ENCODE results near the gene HS2ST1. TPM values are rescaled to one million over a fixed set of nuclear protein-coding genes. Genes with fewer than 3 reads are reported as not detected.

HS2ST1 gene
- polyA plus RNA-seq, 1 experiment: 22.4 TPM

DNA sequence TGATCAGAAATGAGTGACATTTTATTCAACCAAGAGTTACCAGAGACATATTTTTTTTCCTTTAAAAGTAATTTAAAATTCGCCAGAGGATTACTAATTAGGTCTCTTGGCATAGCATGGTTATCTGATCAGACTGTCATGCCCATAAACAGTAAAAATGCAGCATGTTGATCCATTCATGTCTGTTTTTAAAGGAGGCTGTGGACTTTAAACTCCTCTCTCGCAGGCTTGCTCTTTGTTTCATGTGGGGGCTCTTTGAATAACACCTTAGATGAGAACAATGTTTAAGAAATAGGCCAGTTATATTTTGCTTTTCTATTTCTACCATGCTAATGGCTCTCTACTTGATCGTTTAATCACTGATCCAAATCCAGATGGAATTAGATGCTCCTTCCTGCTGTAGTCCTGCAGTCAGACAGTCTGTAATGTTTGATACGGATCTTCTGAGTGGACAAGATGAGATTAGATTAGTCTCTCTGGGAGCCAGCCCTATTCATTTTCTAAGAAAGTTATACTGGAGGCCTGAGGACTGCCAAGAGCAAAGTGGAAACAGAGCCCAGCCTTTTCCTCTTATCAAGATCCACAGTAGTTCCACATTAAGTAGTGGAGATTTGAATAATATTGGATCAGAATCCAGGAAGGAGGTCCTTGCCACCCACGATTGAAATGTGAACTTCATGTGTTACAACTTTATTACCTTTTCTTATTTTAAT is 197.4 kb downstream of the HS2ST1 start:
- no peak for DNase-seq (ENCODE audit: low read depth, low spot score)
- ChIA-PET POLR2A (no interaction called here), CTCF (no interaction called here)
- no peak overlapping the region for H3K27ac ChIP-seq (ENCODE audit: low read depth, low read length)
- H3K4me3 ChIP-seq (ENCODE audit: low read depth, low read length): no peak overlapping the region
- TF ChIP-seq, protein P1, sequence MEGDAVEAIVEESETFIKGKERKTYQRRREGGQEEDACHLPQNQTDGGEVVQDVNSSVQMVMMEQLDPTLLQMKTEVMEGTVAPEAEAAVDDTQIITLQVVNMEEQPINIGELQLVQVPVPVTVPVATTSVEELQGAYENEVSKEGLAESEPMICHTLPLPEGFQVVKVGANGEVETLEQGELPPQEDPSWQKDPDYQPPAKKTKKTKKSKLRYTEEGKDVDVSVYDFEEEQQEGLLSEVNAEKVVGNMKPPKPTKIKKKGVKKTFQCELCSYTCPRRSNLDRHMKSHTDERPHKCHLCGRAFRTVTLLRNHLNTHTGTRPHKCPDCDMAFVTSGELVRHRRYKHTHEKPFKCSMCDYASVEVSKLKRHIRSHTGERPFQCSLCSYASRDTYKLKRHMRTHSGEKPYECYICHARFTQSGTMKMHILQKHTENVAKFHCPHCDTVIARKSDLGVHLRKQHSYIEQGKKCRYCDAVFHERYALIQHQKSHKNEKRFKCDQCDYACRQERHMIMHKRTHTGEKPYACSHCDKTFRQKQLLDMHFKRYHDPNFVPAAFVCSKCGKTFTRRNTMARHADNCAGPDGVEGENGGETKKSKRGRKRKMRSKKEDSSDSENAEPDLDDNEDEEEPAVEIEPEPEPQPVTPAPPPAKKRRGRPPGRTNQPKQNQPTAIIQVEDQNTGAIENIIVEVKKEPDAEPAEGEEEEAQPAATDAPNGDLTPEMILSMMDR (IDR thresholded peaks at IDR 0.05; ENCODE audit: low read depth, low read length): no peak
- no peaks in the 10 kb centered on the region for H3K9me3 ChIP-seq (ENCODE audit: control insufficient read depth, insufficient read depth, low read length)
- H3K27me3 ChIP-seq (ENCODE audit: control insufficient read depth, insufficient read depth, low read length): no peaks in the 10 kb centered on the region

DNA sequence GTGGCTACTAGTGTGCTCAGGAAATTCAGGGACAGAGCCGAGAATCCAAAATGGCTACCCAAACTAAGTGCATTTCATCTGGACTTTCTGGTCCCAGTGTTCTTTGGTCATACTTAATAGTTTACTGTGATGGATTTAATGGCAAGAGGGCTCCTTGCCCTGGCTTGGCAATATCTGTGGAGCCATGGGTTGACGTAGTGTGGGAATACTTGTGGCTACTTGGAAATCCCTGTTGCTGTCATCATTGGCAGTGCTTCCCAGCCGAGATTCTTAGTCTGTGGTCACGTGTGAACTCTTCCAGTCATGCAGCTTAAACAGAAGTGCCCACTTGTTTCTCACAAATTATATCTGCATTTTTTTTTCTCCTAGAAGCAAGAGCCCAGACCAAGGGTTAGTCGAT is 198.9 kb downstream of the HS2ST1 start:
- POLR2A ChIA-PET: no interaction called here
- CTCF ChIA-PET: no interaction called here
- DNase-seq (ENCODE audit: low read depth, low spot score): peak; percentile 51
- Histone ChIP-seq H3K27me3 (ENCODE audit: control insufficient read depth, insufficient read depth, low read length) (no peaks in the 10 kb centered on the region), H3K27ac (ENCODE audit: low read depth, low read length) (no peak overlapping the region), H3K4me3 (ENCODE audit: low read depth, low read length) (no peak overlapping the region), H3K9me3 (ENCODE audit: control insufficient read depth, insufficient read depth, low read length) (no peaks in the 10 kb centered on the region)
- TF ChIP-seq, protein P1 (IDR thresholded peaks at IDR 0.05; ENCODE audit: low read depth, low read length): no peak

DNA sequence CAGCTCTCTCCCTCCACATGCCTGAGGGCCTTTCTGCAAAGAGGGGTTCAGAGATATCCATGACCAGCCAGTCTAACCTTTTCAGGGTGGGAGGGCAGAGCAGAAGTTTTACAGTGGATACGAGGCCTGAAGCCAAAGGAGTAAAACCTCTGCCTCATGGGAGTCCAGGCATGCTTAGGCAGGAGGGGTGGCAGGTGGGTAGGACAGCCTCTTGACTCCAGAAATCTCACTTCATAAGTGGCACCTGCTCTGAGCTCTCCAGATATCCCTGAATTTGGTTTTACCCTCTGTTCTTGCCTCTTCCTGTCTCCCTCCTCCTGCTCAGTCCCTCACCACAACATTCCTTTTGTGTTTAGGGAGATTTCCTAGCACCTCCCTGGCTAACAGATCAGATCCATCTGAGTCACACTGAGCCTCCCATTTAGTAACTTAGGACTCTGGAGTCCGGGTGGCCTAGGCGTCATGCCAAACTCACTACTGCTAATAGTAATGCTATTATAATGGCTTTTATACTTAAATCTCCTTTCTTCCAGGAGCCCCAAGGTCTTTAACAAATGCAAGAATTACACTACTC is 201.0 kb downstream of the HS2ST1 start:
- TF ChIP-seq, protein P1 (IDR thresholded peaks at IDR 0.05; ENCODE audit: low read depth, low read length): no peak
- Histone ChIP-seq H3K9me3 (ENCODE audit: control insufficient read depth, insufficient read depth, low read length) (no peaks in the 10 kb centered on the region), H3K4me3 (ENCODE audit: low read depth, low read length) (no peak overlapping the region), H3K27ac (ENCODE audit: low read depth, low read length) (no peak overlapping the region), H3K27me3 (ENCODE audit: control insufficient read depth, insufficient read depth, low read length) (no peaks in the 10 kb centered on the region)
- ChIA-PET POLR2A (interaction anchor here (0.6 kb wide), 1 partner anchor 116 kb away, joined by 3 read pairs; no protein-coding TSS in a partner anchor), CTCF (interaction anchor here (1.1 to 2.3 kb wide), 2 partner anchors 16 to 31 kb away, joined by 3 to 5 read pairs; no protein-coding TSS in a partner anchor)
- DNase-seq (ENCODE audit: low read depth, low spot score): peak; percentile 66

DNA sequence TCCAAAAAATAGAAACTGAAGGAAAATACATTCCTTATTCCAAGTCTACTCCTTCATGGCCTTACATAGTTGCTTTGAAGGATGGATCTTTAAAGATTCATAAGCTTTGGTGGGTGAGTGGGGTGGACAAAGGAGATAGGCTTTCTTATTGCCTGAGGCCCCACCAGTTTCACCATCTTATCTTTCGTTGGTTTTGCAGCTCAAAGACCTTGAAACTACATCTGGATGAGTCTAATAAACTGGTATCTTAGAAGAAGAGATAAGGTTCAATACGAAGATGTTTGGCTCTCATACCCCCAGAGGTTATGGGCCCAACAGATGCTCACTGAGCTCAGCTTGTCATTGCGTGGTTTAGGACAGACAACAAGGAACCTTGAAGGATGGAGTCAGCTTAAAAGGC is 201.5 kb downstream of the HS2ST1 start:
- ChIA-PET CTCF (interaction anchor here (1.1 to 2.3 kb wide), 2 partner anchors 15 to 32 kb away, joined by 3 to 5 read pairs; no protein-coding TSS in a partner anchor), POLR2A (interaction anchor here (0.6 kb wide), 1 partner anchor 115 kb away, joined by 3 read pairs; no protein-coding TSS in a partner anchor)
- no peaks in the 10 kb centered on the region for H3K27me3 ChIP-seq (ENCODE audit: control insufficient read depth, insufficient read depth, low read length)
- no peak overlapping the region for H3K27ac ChIP-seq (ENCODE audit: low read depth, low read length)
- TF ChIP-seq, protein P1 (IDR thresholded peaks at IDR 0.05; ENCODE audit: low read depth, low read length): no peak
- H3K9me3 ChIP-seq (ENCODE audit: control insufficient read depth, insufficient read depth, low read length): no peaks in the 10 kb centered on the region
- H3K4me3 ChIP-seq (ENCODE audit: low read depth, low read length): no peak overlapping the region
- DNase-seq (ENCODE audit: low read depth, low spot score): no peak

DNA sequence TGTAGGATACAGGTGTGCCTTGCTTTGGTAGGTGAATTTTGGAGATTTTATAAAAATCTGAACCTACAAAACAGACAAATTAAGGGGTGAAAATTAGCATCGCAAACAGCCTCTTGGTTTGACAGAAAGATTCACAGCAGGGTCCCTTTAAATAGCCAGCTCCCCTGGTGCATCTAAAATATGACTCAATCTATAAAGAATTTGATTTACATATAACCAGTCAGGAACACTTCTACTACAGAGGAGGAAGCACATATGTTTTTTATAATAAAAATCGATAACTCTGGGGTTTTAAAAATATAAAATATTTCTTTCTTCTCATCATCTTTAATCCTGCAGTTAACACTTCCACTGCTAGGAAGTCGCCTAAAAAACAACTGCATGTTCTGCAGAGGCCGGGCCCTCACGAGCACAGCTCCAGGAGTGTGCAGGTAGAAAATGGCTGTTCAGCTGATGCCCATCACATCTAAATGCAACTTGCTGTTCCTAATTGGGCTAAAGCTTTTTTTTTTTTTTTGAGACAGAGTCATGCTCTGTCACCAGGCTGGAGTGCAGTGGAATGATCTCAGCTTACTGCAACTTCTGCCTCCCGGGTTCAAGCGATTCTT is 203.4 kb downstream of the HS2ST1 start:
- H3K4me3 ChIP-seq (ENCODE audit: low read depth, low read length): no peak overlapping the region
- TF ChIP-seq, protein P1 (IDR thresholded peaks at IDR 0.05; ENCODE audit: low read depth, low read length): no peak
- DNase-seq (ENCODE audit: low read depth, low spot score): no peak
- H3K27ac ChIP-seq (ENCODE audit: low read depth, low read length): no peak overlapping the region
- POLR2A ChIA-PET: no interaction called here
- H3K27me3 ChIP-seq (ENCODE audit: control insufficient read depth, insufficient read depth, low read length): no peaks in the 10 kb centered on the region
- CTCF ChIA-PET: interaction anchor here (0.7 to 1.0 kb wide), 3 partner anchors 175 to 414 kb away, joined by 3 read pairs; no protein-coding TSS in a partner anchor
- H3K9me3 ChIP-seq (ENCODE audit: control insufficient read depth, insufficient read depth, low read length): no peaks in the 10 kb centered on the region

Data from AG04450 (cell line).